Effector memory CD4-positive, alpha-beta T cell (primary cell): ENCODE results near the gene TXNDC17.
"Not testable (repeated sequence)": the region's sequence is repeated elsewhere in the genome, so short reads cannot be mapped to it uniquely, and the experiment has no call there.

Experiments
- DNase-seq, 3 donors: peaks; one replicate each; pipeline ENCODE4 v3.0.0-alpha.2; 2020
- H3K27ac ChIP-seq: 2 replicates; pipeline ENCODE4 v1.7.0; 2013; ENCODE audit warnings: mild to moderate bottlenecking, low read length, moderate library complexity; ENCODE audit not compliant: insufficient read depth, poor library complexity, severe bottlenecking
- H3K27me3 ChIP-seq: replicated peaks from 2 replicates; pipeline ENCODE4 v1.7.0; 2013; ENCODE audit warnings: mild to moderate bottlenecking, low read length; ENCODE audit not compliant: insufficient read depth, control insufficient read depth, poor library complexity, severe bottlenecking
- H3K36me3 ChIP-seq: 2 replicates; pipeline ENCODE4 v1.7.0; 2013; ENCODE audit warnings: mild to moderate bottlenecking, low read length, moderate library complexity; ENCODE audit not compliant: control insufficient read depth, insufficient read depth
- H3K4me1 ChIP-seq: 2 replicates; pipeline ENCODE4 v1.7.0; 2013; ENCODE audit warnings: low read length, mild to moderate bottlenecking; ENCODE audit not compliant: control insufficient read depth, insufficient read depth, poor library complexity, severe bottlenecking
- H3K4me3 ChIP-seq: 2 replicates; pipeline ENCODE4 v1.7.0; 2013; ENCODE audit warnings: low read length, low read depth, mild to moderate bottlenecking; ENCODE audit not compliant: insufficient read depth, poor library complexity, severe bottlenecking
- H3K9me3 ChIP-seq: 2 replicates; pipeline ENCODE4 v1.7.0; 2013; ENCODE audit warnings: mild to moderate bottlenecking, low read length, moderate library complexity; ENCODE audit not compliant: control insufficient read depth

The TXNDC17 gene

DNA sequence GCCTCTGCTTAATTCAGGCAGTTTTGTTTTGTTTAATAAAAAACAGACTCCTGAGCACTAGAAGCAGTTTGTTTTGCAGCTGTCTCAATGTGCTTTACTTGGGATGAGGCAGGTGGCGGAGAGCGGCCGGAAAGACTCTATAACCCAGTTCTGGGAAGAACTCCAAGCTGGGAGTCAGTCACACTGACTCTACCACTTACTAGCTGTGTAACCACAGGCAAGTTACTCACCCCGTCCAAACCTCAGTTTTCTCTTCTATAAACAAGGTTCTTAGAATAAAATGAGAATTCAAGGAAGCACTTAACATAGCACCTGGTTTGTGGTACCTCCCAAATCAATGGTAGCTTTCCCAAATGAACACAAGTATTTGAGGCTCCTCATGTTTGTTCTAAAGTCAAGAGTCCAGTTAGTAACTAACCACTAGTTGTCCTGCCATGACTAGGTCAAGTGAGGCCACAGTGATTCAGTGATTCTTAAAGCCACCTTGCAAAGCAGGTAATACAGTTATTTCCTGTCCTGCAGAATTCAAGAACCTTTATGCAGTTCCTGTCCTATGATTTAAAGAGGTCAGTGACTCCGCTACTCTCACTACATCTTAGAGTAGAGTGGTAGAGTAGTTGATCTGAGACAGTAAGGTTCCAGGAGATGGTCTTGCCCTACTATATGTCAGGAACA, 2.7 kb downstream of the TXNDC17 start:
- peaks cover 19% of the 10 kb centered on the region for H3K36me3 ChIP-seq
- peaks cover 20% of the 10 kb centered on the region for H3K4me1 ChIP-seq
- no peaks in the 10 kb centered on the region for H3K27me3 ChIP-seq
- no peak overlapping the region for H3K27ac ChIP-seq
- DNase-seq, result no peak
- H3K4me3 ChIP-seq, result no peak overlapping the region
- no peaks in the 10 kb centered on the region for H3K9me3 ChIP-seq

DNA sequence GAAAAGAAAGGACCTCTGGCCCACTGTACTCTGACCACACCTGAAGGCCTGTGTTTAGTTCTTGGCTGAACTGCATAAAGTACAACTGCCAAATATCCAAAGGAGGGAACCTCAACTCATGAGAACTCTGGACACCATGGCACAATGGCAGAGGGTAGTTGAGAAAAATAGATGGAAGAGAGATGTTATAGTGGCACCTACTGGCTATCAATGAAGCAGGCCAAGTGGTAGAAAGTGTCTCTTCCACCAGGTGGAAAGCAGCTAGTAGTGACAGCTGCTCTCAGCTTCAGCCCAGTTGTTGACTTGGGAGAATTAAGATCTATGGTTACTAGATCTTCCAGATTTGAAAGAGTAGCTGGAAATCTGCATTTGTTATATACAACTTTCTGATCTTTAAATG, 7.3 kb downstream of the TXNDC17 start:
- H3K36me3 ChIP-seq, result peaks cover 29% of the 10 kb centered on the region

DNA sequence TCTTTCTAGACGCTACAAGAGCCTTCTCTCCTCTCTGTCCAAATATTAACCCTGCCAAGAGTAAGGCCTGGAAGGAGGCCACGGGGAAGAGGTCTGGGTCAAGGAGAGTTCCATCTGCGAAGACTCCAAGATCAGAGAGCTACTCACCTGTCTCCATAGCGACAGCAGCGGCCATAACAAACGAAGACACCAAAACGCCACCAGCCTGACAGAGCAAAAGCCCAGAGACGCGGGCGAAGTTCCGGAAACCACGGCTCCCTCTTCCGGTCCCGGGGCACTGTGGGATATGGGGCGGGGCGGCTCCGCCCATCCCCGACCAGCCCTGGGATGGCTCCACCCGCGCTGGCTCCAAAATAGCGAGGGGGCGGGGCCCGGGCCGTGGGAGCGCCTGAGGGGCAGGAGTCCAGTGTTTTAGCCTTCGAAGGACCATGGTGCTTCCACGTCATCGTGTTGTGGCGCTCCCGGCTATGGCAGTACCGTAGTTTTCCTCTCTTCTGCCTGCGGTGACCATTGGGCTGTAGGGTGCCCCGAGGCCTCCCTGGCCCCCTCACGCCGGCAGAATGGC, 10.6 kb downstream of the TXNDC17 start, which contains the start of the genes C17orf100 and MED31:
Gene C17orf100, plus strand, starts transcription at position 409 of the 565 bp plus-strand sequence. Its CDS starts 152 bp downstream, at position 561.
Gene MED31, minus strand, starts transcription at position 252 of the 565 bp plus-strand sequence. Its CDS starts 77 bp downstream, at position 175.
- DNase-seq, result peak; percentile 91 to 93 (median 92)
- no peaks in the 10 kb centered on the region for H3K27me3 ChIP-seq

More for the DNA sequence above, 7.3 kb downstream of the TXNDC17 start:
- H3K4me3 ChIP-seq, result no peak overlapping the region
- no peaks in the 10 kb centered on the region for H3K27me3 ChIP-seq
- DNase-seq, result no peak
- H3K4me1 ChIP-seq, result peaks cover 15% of the 10 kb centered on the region
- no peaks in the 10 kb centered on the region for H3K9me3 ChIP-seq
- H3K27ac ChIP-seq, result no peak overlapping the region

GRCh38 chr17:6651919-6652452, 11.1 kb downstream of the TXNDC17 start:
- H3K27me3 ChIP-seq, result no peaks in the 10 kb centered on the region
- peaks cover 16% of the 10 kb centered on the region for H3K36me3 ChIP-seq
- H3K4me1 ChIP-seq, result peaks cover 15% of the 10 kb centered on the region
- H3K27ac ChIP-seq, result peak overlapping the region; percentile 100
- peak in 1 of 3 donors; percentile 36 for DNase-seq
- H3K9me3 ChIP-seq, result no peaks in the 10 kb centered on the region
- peak overlapping the region; percentile 67 for H3K4me3 ChIP-seq

More for the DNA sequence above, 10.6 kb downstream of the TXNDC17 start, which contains the start of the genes C17orf100 and MED31:
- Histone ChIP-seq H3K4me1 (peaks cover 15% of the 10 kb centered on the region), H3K27ac (peak within 1 kb of the TSS; percentile 100), H3K4me3 (peak within 1 kb of the TSS; percentile 67), H3K36me3 (peaks cover 16% of the 10 kb centered on the region), H3K9me3 (no peaks in the 10 kb centered on the region)

GRCh38 chr17:6654841-6655731, 14.2 kb downstream of the TXNDC17 start:
- Histone ChIP-seq H3K27me3 (no peaks in the 10 kb centered on the region), H3K4me3 (no peak overlapping the region), H3K9me3 (no peaks in the 10 kb centered on the region), H3K27ac (no peak overlapping the region), H3K4me1 (peaks cover 21% of the 10 kb centered on the region), H3K36me3 (no peaks in the 10 kb centered on the region)
- no peak for DNase-seq

- H3K36me3 ChIP-seq, H3K4me3 ChIP-seq, DNase-seq, H3K9me3 ChIP-seq, H3K27ac ChIP-seq, H3K27me3 ChIP-seq: not testable (repeated sequence)
- peaks cover 16% of the 10 kb centered on the region for H3K4me1 ChIP-seq
Observed at GRCh38 chr17:6655732-6656361, 15.0 kb downstream of the TXNDC17 start.

DNA sequence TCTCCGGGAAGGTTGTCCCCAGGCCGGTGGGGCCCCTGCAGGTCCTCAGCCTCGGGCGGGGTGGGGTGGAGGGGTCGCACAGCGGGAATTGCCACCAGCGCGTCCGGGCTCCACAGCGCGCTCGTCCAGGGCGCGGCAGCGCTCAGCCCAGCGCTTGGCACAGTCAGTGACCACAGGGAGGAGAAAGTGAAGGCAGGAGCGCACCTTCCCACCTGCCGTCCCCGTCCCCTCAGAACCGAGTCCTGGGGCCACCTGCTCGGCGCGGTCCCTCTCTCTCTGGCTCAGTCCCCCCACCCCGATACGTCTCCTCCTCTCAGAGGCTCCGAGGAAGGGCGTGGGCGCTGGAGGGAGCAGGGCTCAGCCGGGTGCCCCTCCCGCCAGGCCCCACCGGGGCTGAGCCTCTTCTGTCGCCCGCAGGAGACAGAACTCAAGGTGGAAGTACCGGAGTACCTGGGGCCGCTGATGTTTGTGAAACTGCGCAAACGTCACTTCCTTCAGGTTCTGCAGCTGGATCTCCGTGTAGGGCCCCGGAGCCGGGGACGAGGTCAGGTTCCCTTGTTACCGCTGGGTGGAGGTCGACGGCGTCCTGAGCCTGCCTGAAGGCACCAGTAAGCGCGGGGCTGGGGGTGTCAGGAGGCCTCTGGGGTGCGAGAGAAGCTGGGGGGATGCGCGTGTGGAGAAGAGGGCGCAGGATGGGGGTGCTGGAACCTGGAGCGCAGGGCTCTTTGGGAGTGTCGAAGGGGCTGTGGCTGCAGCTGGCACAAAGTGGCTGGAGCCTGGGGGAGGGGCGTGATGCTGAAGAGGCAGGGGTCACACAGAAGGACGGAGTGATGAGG, 16.2 kb downstream of the TXNDC17 start:
- Histone ChIP-seq H3K4me1 (peaks cover 12% of the 10 kb centered on the region), H3K4me3 (peak overlapping the region; percentile 63), H3K27ac (peak overlapping the region; percentile 45)
- H3K9me3 ChIP-seq, H3K36me3 ChIP-seq, H3K27me3 ChIP-seq: not testable (repeated sequence)
- peak; percentile 23 to 49 (median 36) for DNase-seq

DNA sequence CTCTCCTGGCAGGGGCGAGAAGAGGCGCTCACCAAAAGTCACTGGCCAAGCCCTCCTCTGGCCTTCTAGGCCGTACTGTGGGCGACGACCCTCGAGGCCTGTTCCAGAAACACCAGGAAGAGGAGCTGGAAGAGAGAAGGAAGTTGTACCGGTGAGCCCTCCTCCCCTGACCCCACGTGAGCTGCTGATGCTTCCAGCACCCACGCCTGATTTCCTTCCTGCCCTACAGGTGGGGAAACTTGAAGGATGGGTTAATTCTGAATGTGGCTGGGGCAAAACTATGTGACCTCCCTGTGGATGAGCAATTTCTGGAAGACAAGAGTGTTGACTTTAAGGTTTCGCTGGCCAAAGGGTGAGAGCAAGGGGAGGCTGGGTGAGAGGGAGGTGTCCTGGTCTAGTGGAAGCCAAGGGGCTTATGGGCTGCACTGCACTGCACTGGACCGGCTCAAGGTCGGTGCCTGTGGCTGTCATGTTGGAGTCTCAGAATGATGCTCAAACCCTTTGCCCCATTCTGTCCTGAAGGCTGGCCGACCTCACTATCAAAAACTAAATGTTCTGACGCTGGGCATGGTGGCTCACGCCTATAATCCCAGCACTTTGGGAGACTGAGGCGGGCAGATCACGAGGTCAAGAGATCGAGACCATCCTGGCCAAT, 16.9 kb downstream of the TXNDC17 start:
- Histone ChIP-seq H3K36me3 (no peaks in the 10 kb centered on the region), H3K27me3 (no peaks in the 10 kb centered on the region), H3K9me3 (no peaks in the 10 kb centered on the region), H3K4me3 (peak overlapping the region; percentile 63), H3K27ac (peak overlapping the region; percentile 45), H3K4me1 (peaks cover 7% of the 10 kb centered on the region)
- no peak for DNase-seq
